Measurements from ENCODE around the gene PAX7. TPM values are rescaled to one million over a fixed set of nuclear protein-coding genes. Genes with fewer than 3 reads are reported as not detected.

Gene PAX7
- total RNA-seq, 3 donors from 2014 or later (not counting 1 experiment from before 2014, with no cell fraction given): not detected

DNA sequence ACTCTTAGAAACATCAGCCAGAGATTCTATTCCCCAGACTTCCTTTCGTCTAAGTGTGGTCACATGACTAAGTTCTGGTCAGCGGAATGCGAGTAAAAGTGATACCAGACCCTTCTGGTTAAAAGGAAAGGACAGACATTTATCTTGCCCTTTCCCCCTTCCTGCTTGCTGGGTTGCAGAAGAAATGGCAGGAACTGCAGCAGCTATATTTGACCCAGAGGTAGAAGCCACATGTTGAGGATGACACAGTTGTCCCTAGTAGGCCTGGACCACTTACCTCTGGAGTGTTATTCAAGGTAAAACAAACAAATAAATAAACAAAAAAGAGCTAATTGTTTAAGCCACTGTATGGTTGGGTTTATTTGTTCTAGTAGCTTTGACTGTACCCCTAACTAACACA, 155.5 kb downstream of the PAX7 start:
- H3K27ac Mint-ChIP-seq: no peak overlapping the region
- no peaks in the 10 kb centered on the region for H3K36me3 ChIP-seq (ENCODE audit: control insufficient read depth, insufficient read depth, low read length)
- H3K27me3 ChIP-seq (ENCODE audit: control insufficient read depth, insufficient read depth, low read length): peaks cover 5% of the 10 kb centered on the region
- no peak overlapping the region for H3K4me3 Mint-ChIP-seq
- H3K9me3 ChIP-seq (ENCODE audit: control insufficient read depth, insufficient read depth, low read length): no peaks in the 10 kb centered on the region
- H3K27ac ChIP-seq (ENCODE audit: low read length): no peak overlapping the region
- no peaks in the 10 kb centered on the region for H3K4me1 Mint-ChIP-seq
- H3K4me3 ChIP-seq (ENCODE audit: low read length): no peak overlapping the region
- WGBS (ENCODE audit: insufficient coverage): 82% methylated on average over 3 of the region's 3 CpGs
- DNase-seq (no peak), ATAC-seq (no peak)
- TF ChIP-seq, protein P1, sequence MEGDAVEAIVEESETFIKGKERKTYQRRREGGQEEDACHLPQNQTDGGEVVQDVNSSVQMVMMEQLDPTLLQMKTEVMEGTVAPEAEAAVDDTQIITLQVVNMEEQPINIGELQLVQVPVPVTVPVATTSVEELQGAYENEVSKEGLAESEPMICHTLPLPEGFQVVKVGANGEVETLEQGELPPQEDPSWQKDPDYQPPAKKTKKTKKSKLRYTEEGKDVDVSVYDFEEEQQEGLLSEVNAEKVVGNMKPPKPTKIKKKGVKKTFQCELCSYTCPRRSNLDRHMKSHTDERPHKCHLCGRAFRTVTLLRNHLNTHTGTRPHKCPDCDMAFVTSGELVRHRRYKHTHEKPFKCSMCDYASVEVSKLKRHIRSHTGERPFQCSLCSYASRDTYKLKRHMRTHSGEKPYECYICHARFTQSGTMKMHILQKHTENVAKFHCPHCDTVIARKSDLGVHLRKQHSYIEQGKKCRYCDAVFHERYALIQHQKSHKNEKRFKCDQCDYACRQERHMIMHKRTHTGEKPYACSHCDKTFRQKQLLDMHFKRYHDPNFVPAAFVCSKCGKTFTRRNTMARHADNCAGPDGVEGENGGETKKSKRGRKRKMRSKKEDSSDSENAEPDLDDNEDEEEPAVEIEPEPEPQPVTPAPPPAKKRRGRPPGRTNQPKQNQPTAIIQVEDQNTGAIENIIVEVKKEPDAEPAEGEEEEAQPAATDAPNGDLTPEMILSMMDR (IDR thresholded peaks at IDR 0.05): no peak
- H3K27me3 Mint-ChIP-seq (ENCODE audit: low read depth in 2 of 2): peaks cover 17 to 49% of the 10 kb centered on the region in 2 donors
- H3K9me3 Mint-ChIP-seq: no peaks in the 10 kb centered on the region
- H3K36me3 Mint-ChIP-seq: no peaks in the 10 kb centered on the region
- intact Hi-C loops (cut with micrococcal nuclease): no loop called here
- H3K4me1 ChIP-seq (ENCODE audit: control insufficient read depth, insufficient read depth, low read length): no peaks in the 10 kb centered on the region

DNA sequence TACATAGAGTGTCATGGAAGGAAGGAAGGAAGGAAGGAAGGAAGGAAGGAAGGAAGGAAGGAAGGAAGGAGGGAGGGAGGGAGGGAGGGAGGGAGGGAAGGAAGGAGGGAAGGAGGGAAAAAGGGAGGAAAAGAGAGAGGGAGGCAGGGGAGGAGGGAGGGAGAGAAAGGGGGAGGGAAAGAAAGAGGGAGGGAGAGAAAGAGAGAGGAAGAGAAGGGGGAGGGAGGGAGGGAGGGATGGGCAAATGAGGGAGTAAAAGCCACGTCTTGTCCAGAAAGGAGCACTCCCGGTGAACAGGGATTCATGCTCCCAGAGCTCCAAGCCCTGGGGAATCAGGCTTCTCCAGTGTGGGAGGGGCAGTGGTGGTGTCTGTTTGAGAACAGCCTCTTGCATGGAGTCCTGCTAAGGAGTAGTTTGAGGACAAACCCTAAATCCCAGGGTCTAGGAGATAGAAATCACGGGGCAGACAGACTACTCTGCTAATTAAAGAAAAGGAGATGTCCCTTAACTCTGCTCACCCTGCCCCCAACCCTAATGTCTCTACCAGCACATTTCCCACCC, 157.3 kb downstream of the PAX7 start:
- 51% methylated on average over 3 of the region's 3 CpGs for WGBS (ENCODE audit: insufficient coverage)
- Mint-ChIP-seq H3K27me3 (ENCODE audit: low read depth in 2 of 2) (peaks cover 24 to 67% of the 10 kb centered on the region in 2 donors), H3K36me3 (no peaks in the 10 kb centered on the region), H3K4me3 (no peak overlapping the region), H3K9me3 (no peaks in the 10 kb centered on the region), H3K27ac (no peak overlapping the region), H3K4me1 (no peaks in the 10 kb centered on the region)
- Histone ChIP-seq H3K27me3 (ENCODE audit: control insufficient read depth, insufficient read depth, low read length) (peaks cover 5% of the 10 kb centered on the region), H3K27ac (ENCODE audit: low read length) (no peak overlapping the region), H3K36me3 (ENCODE audit: control insufficient read depth, insufficient read depth, low read length) (no peaks in the 10 kb centered on the region), H3K4me1 (ENCODE audit: control insufficient read depth, insufficient read depth, low read length) (no peaks in the 10 kb centered on the region), H3K4me3 (ENCODE audit: low read length) (no peak overlapping the region), H3K9me3 (ENCODE audit: control insufficient read depth, insufficient read depth, low read length) (no peaks in the 10 kb centered on the region)
- ATAC-seq (no peak), DNase-seq (no peak)
- intact Hi-C loops (cut with micrococcal nuclease): no loop called here
- TF ChIP-seq, protein P1 (IDR thresholded peaks at IDR 0.05): no peak

DNA sequence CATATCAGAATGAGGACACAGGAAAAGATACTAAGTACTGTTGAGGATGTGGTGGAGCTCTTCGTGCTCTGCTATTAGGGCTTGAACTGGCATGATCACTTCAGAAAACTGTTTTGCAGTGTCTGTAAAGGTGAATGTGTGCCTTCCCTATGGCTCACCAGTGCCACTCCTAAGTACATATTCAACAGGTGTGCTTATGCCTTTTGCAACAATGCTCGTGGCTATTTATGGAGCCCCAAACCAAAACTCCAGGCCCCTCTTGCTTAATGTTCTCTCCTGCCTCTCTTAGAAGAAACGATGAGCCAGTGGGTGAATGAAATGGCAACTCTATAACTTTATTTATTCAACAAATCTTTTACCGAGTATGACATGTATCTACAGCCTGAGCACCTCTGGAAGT, 158.6 kb downstream of the PAX7 start:
- Histone ChIP-seq H3K4me3 (ENCODE audit: low read length) (no peak overlapping the region), H3K4me1 (ENCODE audit: control insufficient read depth, insufficient read depth, low read length) (no peaks in the 10 kb centered on the region), H3K9me3 (ENCODE audit: control insufficient read depth, insufficient read depth, low read length) (no peaks in the 10 kb centered on the region), H3K27ac (ENCODE audit: low read length) (no peak overlapping the region), H3K36me3 (ENCODE audit: control insufficient read depth, insufficient read depth, low read length) (no peaks in the 10 kb centered on the region), H3K27me3 (ENCODE audit: control insufficient read depth, insufficient read depth, low read length) (peaks cover 5% of the 10 kb centered on the region)
- no peak for ATAC-seq
- no peaks in the 10 kb centered on the region for H3K9me3 Mint-ChIP-seq
- TF ChIP-seq, protein P1 (IDR thresholded peaks at IDR 0.05): no peak
- H3K27me3 Mint-ChIP-seq (ENCODE audit: low read depth in 2 of 2): peaks cover 34 to 77% of the 10 kb centered on the region in 2 donors
- intact Hi-C loops (cut with micrococcal nuclease): no loop called here
- H3K27ac Mint-ChIP-seq: no peak overlapping the region
- H3K36me3 Mint-ChIP-seq: no peaks in the 10 kb centered on the region
- H3K4me3 Mint-ChIP-seq: no peak overlapping the region
- DNase-seq: no peak
- WGBS (ENCODE audit: insufficient coverage): 67% methylated on average over 4 of the region's 4 CpGs
- H3K4me1 Mint-ChIP-seq: no peaks in the 10 kb centered on the region

DNA sequence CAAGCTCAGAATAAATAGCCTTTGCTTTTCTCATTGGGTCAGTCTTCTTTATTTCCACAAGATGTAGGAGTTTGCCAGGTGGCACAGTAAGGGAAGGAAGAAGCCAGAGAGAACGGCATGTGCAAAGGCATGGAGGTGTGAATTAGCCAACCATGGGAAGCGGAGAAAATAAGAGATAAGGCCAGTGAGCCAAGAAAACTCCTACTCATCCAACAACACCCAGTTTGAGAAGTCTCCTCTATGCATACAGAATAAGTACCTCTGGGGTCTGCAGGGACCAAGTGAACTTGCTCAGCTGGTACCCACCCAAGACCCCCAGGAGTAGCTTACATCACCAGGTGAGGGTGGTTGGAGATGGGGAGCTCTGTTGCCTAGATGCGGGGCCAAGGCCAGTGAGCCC, 162.1 kb downstream of the PAX7 start:
- no peaks in the 10 kb centered on the region for H3K9me3 ChIP-seq (ENCODE audit: control insufficient read depth, insufficient read depth, low read length)

More for the DNA sequence above, 162.1 kb downstream of the PAX7 start:
- DNase-seq (no peak), ATAC-seq (no peak)
- WGBS (ENCODE audit: insufficient coverage): 88% methylated on average over 3 of the region's 3 CpGs
- Mint-ChIP-seq H3K27me3 (ENCODE audit: low read depth in 2 of 2) (peaks cover 34 to 49% of the 10 kb centered on the region in 2 donors), H3K36me3 (no peaks in the 10 kb centered on the region), H3K27ac (no peak overlapping the region), H3K9me3 (no peaks in the 10 kb centered on the region), H3K4me1 (no peaks in the 10 kb centered on the region), H3K4me3 (no peak overlapping the region)
- TF ChIP-seq, protein P1 (IDR thresholded peaks at IDR 0.05): no peak
- Histone ChIP-seq H3K4me3 (ENCODE audit: low read length) (no peak overlapping the region), H3K4me1 (ENCODE audit: control insufficient read depth, insufficient read depth, low read length) (no peaks in the 10 kb centered on the region), H3K27me3 (ENCODE audit: control insufficient read depth, insufficient read depth, low read length) (peaks cover 3% of the 10 kb centered on the region), H3K27ac (ENCODE audit: low read length) (no peak overlapping the region), H3K36me3 (ENCODE audit: control insufficient read depth, insufficient read depth, low read length) (no peaks in the 10 kb centered on the region)
- intact Hi-C loops (cut with micrococcal nuclease): no loop called here
